Astrocyte of the cerebellum (primary cell): ENCODE results near the gene TNFSF13B.

Source experiments
- DNase-seq: peaks from one replicate; pipeline ENCODE4 v3.0.0-alpha.2; 2011; ENCODE audit warnings: low read depth
- H3K4me3 ChIP-seq: 2 replicates; pipeline ENCODE4 v1.5.1; 2011; ENCODE audit warnings: mild to moderate bottlenecking, low read depth, low read length, moderate library complexity
- CTCF ChIP-seq: IDR thresholded peaks from 2 replicates; pipeline ENCODE4 v1.5.1; 2012; ENCODE audit warnings: low read length, low read depth, moderate library complexity, mild to moderate bottlenecking; ENCODE audit errors: missing control alignments
- in situ Hi-C: cut with HindIII; loops from 2 replicates; pipeline ENCODE4 v1.10.0; 2017; ENCODE audit warnings: low sequenced_read_pairs

Gene TNFSF13B

GRCh38 chr13:108316413-108316812 is 46.9 kb downstream of the TNFSF13B start:
- in situ Hi-C loops, result no loop called here
- DNase-seq, result no peak
- H3K4me3 ChIP-seq, result no peak overlapping the region
- TF ChIP-seq CTCF, result no peak

GRCh38 chr13:108322206-108322824 is 52.8 kb downstream of the TNFSF13B start:
- no peak overlapping the region for H3K4me3 ChIP-seq
- in situ Hi-C loops, result no loop called here
- peak; percentile 27 for TF ChIP-seq CTCF
- DNase-seq, result peak; percentile 23

GRCh38 chr13:108323031-108323430 is 53.5 kb downstream of the TNFSF13B start:
- no peak for TF ChIP-seq CTCF
- H3K4me3 ChIP-seq, result no peak overlapping the region
- in situ Hi-C loops, result no loop called here
- DNase-seq, result no peak

DNA sequence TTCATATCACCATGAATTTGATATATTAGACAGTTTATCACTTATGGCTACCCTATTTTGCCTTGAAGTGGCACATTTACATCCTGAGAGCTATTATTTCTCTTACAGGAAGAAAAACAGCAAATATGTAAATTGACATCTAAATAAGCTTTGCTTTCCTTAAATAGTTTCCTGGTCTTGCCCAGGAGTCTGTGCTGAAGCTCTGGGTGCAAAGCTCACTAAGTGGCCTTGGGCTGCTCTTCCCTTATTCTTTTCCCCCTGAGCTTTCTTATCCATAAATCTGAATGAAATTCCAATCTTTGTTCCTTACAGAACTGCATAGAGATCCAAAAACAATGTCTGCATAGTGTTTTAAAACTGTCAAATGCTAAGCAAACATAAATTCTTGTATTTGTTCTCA is 56.3 kb downstream of the TNFSF13B start:
- TF ChIP-seq CTCF, result no peak
- no peak for DNase-seq
- H3K4me3 ChIP-seq, result no peak overlapping the region
- in situ Hi-C loops, result loop anchor here (25.0 kb wide), 1 partner anchor 186 kb away; no protein-coding TSS in a partner anchor

- TF ChIP-seq CTCF, result no peak
- in situ Hi-C loops, result loop anchor here (25.0 kb wide), 1 partner anchor 186 kb away; no protein-coding TSS in a partner anchor
- no peak for DNase-seq
- H3K4me3 ChIP-seq, result no peak overlapping the region
Measured at GRCh38 chr13:108326309-108326708, 56.8 kb downstream of the TNFSF13B start.

GRCh38 chr13:108328848-108329247 is 59.3 kb downstream of the TNFSF13B start:
- no peak overlapping the region for H3K4me3 ChIP-seq
- TF ChIP-seq CTCF, result no peak
- DNase-seq, result no peak
- in situ Hi-C loops, result loop anchor here (25.0 kb wide), 1 partner anchor 183 kb away; no protein-coding TSS in a partner anchor

- in situ Hi-C loops, result loop anchor here (10.0 to 25.0 kb wide), 2 partner anchors 58 to 180 kb away; no protein-coding TSS in a partner anchor
- DNase-seq, result no peak
Measured at GRCh38 chr13:108332791-108333190, 63.3 kb downstream of the TNFSF13B start.

More at GRCh38 chr13:108332791-108333190, 63.3 kb downstream of the TNFSF13B start:
- H3K4me3 ChIP-seq, result no peak overlapping the region
- TF ChIP-seq CTCF, result no peak
